Glutamatergic neuron (in vitro differentiated cells): ENCODE measurements around the gene XYLT1. TPM values are rescaled to one million over a fixed set of nuclear protein-coding genes. Genes with fewer than 3 reads are reported as not detected.
A peak's percentile ranks its signal among the peaks of the same experiment; 100 is the strongest.

Source experiments
- DNase-seq: peaks from one replicate; pipeline ENCODE4 v3.0.0; 2022
- H3K27ac Mint-ChIP-seq: one replicate; pipeline ENCODE4 v1.8.0; 2020; ENCODE audit warnings: mild to moderate bottlenecking, mixed read lengths, inconsistent platforms; ENCODE audit not compliant: unreplicated experiment
- H3K27me3 Mint-ChIP-seq: one replicate; pipeline ENCODE4 v1.8.0; 2020; ENCODE audit warnings: mild to moderate bottlenecking, moderate library complexity, mixed read lengths, inconsistent platforms; ENCODE audit not compliant: unreplicated experiment
- H3K36me3 Mint-ChIP-seq: one replicate; pipeline ENCODE4 v1.8.0; 2020; ENCODE audit warnings: mild to moderate bottlenecking, mixed read lengths, inconsistent platforms; ENCODE audit not compliant: unreplicated experiment
- H3K4me1 Mint-ChIP-seq: one replicate; pipeline ENCODE4 v1.8.0; 2020; ENCODE audit warnings: mild to moderate bottlenecking, low read depth, mixed read lengths, inconsistent platforms; ENCODE audit not compliant: unreplicated experiment
- H3K4me3 Mint-ChIP-seq: one replicate; pipeline ENCODE4 v1.8.0; 2020; ENCODE audit warnings: mild to moderate bottlenecking, mixed read lengths, inconsistent platforms; ENCODE audit not compliant: unreplicated experiment
- H3K9me3 Mint-ChIP-seq: one replicate; pipeline ENCODE4 v1.8.0; 2020; ENCODE audit warnings: mild to moderate bottlenecking, moderate library complexity, mixed read lengths, inconsistent platforms; ENCODE audit not compliant: unreplicated experiment
- CTCF ChIP-seq: fragments of 200-600 bp; sonication (generic); IDR thresholded peaks from one replicate; pipeline ENCODE4 v1.5.0; 2021; ENCODE audit not compliant: partially characterized antibody, unreplicated experiment
- total RNA-seq: library from RNA; stranded (reverse); fragmentation: NEBNext Ultra II Directional; extraction: Animal tissue kit (Norgen Biotek cat#: 25700); gene quantifications from one replicate; pipeline ENCODE4 v1.2.1, GENCODE V29; 2021; ENCODE audit not compliant: unreplicated experiment

The XYLT1 gene
- total RNA-seq, 1 donor from 2014 or later = 18.4 TPM

GRCh38 chr16:17159617-17160016, 311.1 kb downstream of the XYLT1 start:
- TF ChIP-seq CTCF = no peak
- Mint-ChIP-seq H3K4me3 (peak overlapping the region; percentile 40), H3K27ac (no peak overlapping the region), H3K4me1 (peaks cover 24% of the 10 kb centered on the region), H3K9me3 (no peaks in the 10 kb centered on the region), H3K27me3 (no peaks in the 10 kb centered on the region), H3K36me3 (no peaks in the 10 kb centered on the region)
- DNase-seq = no peak

- H3K9me3 Mint-ChIP-seq = no peaks in the 10 kb centered on the region
These were observed 314.8 kb downstream of the XYLT1 start for GRCh38 chr16:17155936-17156335.

GRCh38 chr16:17155485-17155884, 315.3 kb downstream of the XYLT1 start:
- no peaks in the 10 kb centered on the region for H3K27me3 Mint-ChIP-seq
- H3K4me3 Mint-ChIP-seq = no peak overlapping the region
- no peak for TF ChIP-seq CTCF
- no peak overlapping the region for H3K27ac Mint-ChIP-seq
- H3K9me3 Mint-ChIP-seq = no peaks in the 10 kb centered on the region
- no peaks in the 10 kb centered on the region for H3K36me3 Mint-ChIP-seq
- no peak for DNase-seq
- peaks cover 17% of the 10 kb centered on the region for H3K4me1 Mint-ChIP-seq

More at GRCh38 chr16:17155936-17156335, 314.8 kb downstream of the XYLT1 start:
- no peaks in the 10 kb centered on the region for H3K36me3 Mint-ChIP-seq
- no peak for TF ChIP-seq CTCF
- no peak for DNase-seq
- peaks cover 19% of the 10 kb centered on the region for H3K4me1 Mint-ChIP-seq
- no peak overlapping the region for H3K4me3 Mint-ChIP-seq
- no peaks in the 10 kb centered on the region for H3K27me3 Mint-ChIP-seq
- no peak overlapping the region for H3K27ac Mint-ChIP-seq

- DNase-seq = no peak
- Mint-ChIP-seq H3K36me3 (no peaks in the 10 kb centered on the region), H3K4me3 (no peak overlapping the region), H3K27ac (no peak overlapping the region), H3K9me3 (no peaks in the 10 kb centered on the region), H3K27me3 (no peaks in the 10 kb centered on the region), H3K4me1 (peaks cover 12% of the 10 kb centered on the region)
- no peak for TF ChIP-seq CTCF
These were observed 315.8 kb downstream of the XYLT1 start for GRCh38 chr16:17154981-17155380.

GRCh38 chr16:17152311-17152710, 318.4 kb downstream of the XYLT1 start:
- Mint-ChIP-seq H3K4me1 (no peaks in the 10 kb centered on the region), H3K27me3 (no peaks in the 10 kb centered on the region), H3K4me3 (no peak overlapping the region), H3K9me3 (no peaks in the 10 kb centered on the region), H3K36me3 (no peaks in the 10 kb centered on the region), H3K27ac (no peak overlapping the region)
- no peak for TF ChIP-seq CTCF
- DNase-seq = no peak
